Osteoblast (primary cell): ENCODE data around the gene SLC25A24. TPM values are rescaled to one million over a fixed set of nuclear protein-coding genes. Genes with fewer than 3 reads are reported as not detected.

Experiments
- DNase-seq: peaks from one replicate; pipeline ENCODE4 v3.0.0; 2011; ENCODE audit warnings: low spot score, mixed read lengths; ENCODE audit not compliant: insufficient read length; ENCODE audit errors: missing footprints
- H2AFZ ChIP-seq: 2 replicates; pipeline ENCODE4 v1.6.0; 2011; ENCODE audit warnings: mild to moderate bottlenecking, low read length
- H3K27ac ChIP-seq: 2 replicates; pipeline ENCODE4 v1.5.1; 2011; ENCODE audit warnings: mild to moderate bottlenecking, low read depth, low read length, moderate library complexity
- H3K27me3 ChIP-seq: 2 replicates; pipeline ENCODE4 v1.6.0; 2012; ENCODE audit warnings: mild to moderate bottlenecking, control low read depth, inconsistent platforms, low read length, moderate library complexity; ENCODE audit not compliant: insufficient read depth
- H3K36me3 ChIP-seq: 2 replicates; pipeline ENCODE4 v1.5.1; 2011; ENCODE audit warnings: mild to moderate bottlenecking, low read length, control low read depth, moderate library complexity; ENCODE audit not compliant: insufficient read depth
- H3K4me1 ChIP-seq: 2 replicates; pipeline ENCODE4 v1.5.1; 2011; ENCODE audit warnings: mild to moderate bottlenecking, low read length, control low read depth, moderate library complexity; ENCODE audit not compliant: insufficient read depth
- H3K4me2 ChIP-seq: 2 replicates; pipeline ENCODE4 v1.6.0; 2011; ENCODE audit warnings: mild to moderate bottlenecking, low read length; ENCODE audit not compliant: insufficient read depth
- H3K4me3 ChIP-seq: fragments of 200-600 bp; sonication (generic); 3 replicates; pipeline ENCODE4 v1.5.1; 2012; ENCODE audit warnings: mild to moderate bottlenecking, low read length, inconsistent platforms; ENCODE audit not compliant: insufficient read depth
- H3K79me2 ChIP-seq: 2 replicates; pipeline ENCODE4 v1.6.0; 2012; ENCODE audit warnings: mild to moderate bottlenecking, low read length, control low read depth, inconsistent platforms; ENCODE audit not compliant: insufficient read depth
- H3K9me3 ChIP-seq: 2 replicates; pipeline ENCODE4 v1.5.1; 2011; ENCODE audit warnings: low read depth, low read length, control low read depth
- H4K20me1 ChIP-seq: 2 replicates; pipeline ENCODE4 v1.6.0; 2012; ENCODE audit warnings: mild to moderate bottlenecking, low read length, control low read depth; ENCODE audit not compliant: insufficient read depth
- total RNA-seq: library from RNA; depleted of rRNA; stranded (reverse); fragments of >200 nt; gene quantifications from 2 replicates; pipeline ENCODE4 v1.2.3, GENCODE V29; 2012
- TF ChIP-seq, protein P1 (sequence below): IDR thresholded peaks from 2 replicates; pipeline ENCODE4 v1.5.1; 2011; ENCODE audit warnings: mild to moderate bottlenecking, low read depth, low read length, moderate library complexity; ENCODE audit errors: extremely low read depth

SLC25A24 gene
- total RNA-seq, 1 donor: 42.3 TPM

DNA sequence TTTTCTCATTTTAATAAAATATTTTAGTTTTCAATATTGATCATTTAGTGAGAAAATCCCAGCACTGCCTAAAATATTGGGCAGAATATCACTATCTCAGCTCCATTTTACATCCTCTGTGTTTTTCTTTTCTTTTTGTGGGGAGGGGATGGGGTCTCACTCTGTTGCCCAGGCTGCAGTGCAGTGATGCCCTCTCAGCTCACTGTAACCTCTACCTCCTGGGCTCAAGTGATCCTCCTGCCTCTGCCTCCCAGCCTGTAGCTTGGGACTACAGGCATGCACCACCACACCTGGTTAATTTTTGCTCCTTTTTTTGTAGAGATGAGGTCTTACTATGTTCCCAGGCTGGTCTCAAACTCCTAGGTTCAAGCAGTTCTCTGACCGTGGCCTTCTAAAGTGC is 76.1 kb downstream of the SLC25A24 start:
- no peak overlapping the region for H3K4me2 ChIP-seq
- H3K9me3 ChIP-seq: no peaks in the 10 kb centered on the region
- no peak overlapping the region for H2AFZ ChIP-seq
- no peaks in the 10 kb centered on the region for H3K79me2 ChIP-seq
- H3K4me1 ChIP-seq: no peaks in the 10 kb centered on the region
- no peaks in the 10 kb centered on the region for H3K36me3 ChIP-seq
- TF ChIP-seq, protein P1, sequence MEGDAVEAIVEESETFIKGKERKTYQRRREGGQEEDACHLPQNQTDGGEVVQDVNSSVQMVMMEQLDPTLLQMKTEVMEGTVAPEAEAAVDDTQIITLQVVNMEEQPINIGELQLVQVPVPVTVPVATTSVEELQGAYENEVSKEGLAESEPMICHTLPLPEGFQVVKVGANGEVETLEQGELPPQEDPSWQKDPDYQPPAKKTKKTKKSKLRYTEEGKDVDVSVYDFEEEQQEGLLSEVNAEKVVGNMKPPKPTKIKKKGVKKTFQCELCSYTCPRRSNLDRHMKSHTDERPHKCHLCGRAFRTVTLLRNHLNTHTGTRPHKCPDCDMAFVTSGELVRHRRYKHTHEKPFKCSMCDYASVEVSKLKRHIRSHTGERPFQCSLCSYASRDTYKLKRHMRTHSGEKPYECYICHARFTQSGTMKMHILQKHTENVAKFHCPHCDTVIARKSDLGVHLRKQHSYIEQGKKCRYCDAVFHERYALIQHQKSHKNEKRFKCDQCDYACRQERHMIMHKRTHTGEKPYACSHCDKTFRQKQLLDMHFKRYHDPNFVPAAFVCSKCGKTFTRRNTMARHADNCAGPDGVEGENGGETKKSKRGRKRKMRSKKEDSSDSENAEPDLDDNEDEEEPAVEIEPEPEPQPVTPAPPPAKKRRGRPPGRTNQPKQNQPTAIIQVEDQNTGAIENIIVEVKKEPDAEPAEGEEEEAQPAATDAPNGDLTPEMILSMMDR: no peak
- H4K20me1 ChIP-seq: no peaks in the 10 kb centered on the region
- no peak overlapping the region for H3K4me3 ChIP-seq
- H3K27me3 ChIP-seq: peaks cover 14% of the 10 kb centered on the region
- no peak overlapping the region for H3K27ac ChIP-seq
- no peak for DNase-seq

DNA sequence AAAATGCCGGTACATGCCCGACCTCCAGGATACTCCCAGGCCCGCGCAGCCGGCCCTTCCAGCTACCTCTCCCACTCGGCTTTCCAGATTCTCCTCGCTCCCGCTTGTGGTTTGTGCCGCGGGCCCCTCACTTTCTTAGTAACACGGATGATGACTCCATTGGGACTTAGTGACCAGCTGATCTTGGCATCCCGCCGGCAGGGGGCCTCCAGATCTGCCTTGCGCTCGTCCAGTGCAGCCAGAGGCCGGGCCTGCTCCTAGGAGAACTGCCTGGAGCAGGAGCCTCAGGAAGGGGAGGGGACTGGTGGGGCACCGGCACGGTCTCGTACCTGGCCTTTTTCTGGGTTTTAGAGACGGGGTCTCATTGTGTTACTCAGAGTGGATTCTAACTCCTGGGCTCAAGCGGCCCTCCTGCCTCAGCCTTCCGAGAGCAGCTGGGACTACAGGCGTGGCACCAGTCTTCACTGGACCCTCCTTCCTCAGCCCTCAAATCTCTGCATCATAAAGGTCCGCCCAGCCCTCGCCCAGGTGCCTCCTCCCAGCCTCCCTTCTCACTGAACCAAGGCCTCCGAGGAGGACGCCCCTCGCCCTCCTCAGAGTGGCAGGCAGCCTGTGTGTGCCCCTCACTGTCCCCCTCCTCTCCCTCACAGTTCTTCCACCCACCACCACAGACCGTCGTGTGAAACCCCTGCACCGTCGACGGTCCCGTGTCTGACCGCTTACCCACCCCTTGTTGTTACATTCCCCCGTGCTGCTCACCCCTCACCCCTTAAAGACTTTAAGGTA is 78.6 kb downstream of the SLC25A24 start:
- DNase-seq: peak; percentile 88
- peak overlapping the region; percentile 15 for H3K4me3 ChIP-seq
- no peak overlapping the region for H2AFZ ChIP-seq
- H3K4me2 ChIP-seq: peak overlapping the region; percentile 57
- no peaks in the 10 kb centered on the region for H3K4me1 ChIP-seq
- no peaks in the 10 kb centered on the region for H3K9me3 ChIP-seq
- peaks cover 14% of the 10 kb centered on the region for H3K27me3 ChIP-seq
- no peaks in the 10 kb centered on the region for H4K20me1 ChIP-seq
- H3K79me2 ChIP-seq: no peaks in the 10 kb centered on the region
- no peaks in the 10 kb centered on the region for H3K36me3 ChIP-seq
- H3K27ac ChIP-seq: no peak overlapping the region
- TF ChIP-seq, protein P1: no peak

GRCh38 chr1:108120163-108120562 is 80.0 kb downstream of the SLC25A24 start:
- H3K4me1 ChIP-seq: no peaks in the 10 kb centered on the region
- no peaks in the 10 kb centered on the region for H3K79me2 ChIP-seq
- no peak overlapping the region for H3K4me3 ChIP-seq
- H3K9me3 ChIP-seq: no peaks in the 10 kb centered on the region
- no peak overlapping the region for H3K27ac ChIP-seq
- DNase-seq: peak; percentile 10
- no peaks in the 10 kb centered on the region for H3K36me3 ChIP-seq
- H4K20me1 ChIP-seq: no peaks in the 10 kb centered on the region
- H3K27me3 ChIP-seq: peaks cover 14% of the 10 kb centered on the region
- H2AFZ ChIP-seq: no peak overlapping the region
- TF ChIP-seq, protein P1: no peak
- H3K4me2 ChIP-seq: no peak overlapping the region

- Histone ChIP-seq H2AFZ (no peak overlapping the region), H3K27me3 (peaks cover 14% of the 10 kb centered on the region), H3K36me3 (no peaks in the 10 kb centered on the region), H3K4me3 (no peak overlapping the region), H4K20me1 (no peaks in the 10 kb centered on the region), H3K79me2 (no peaks in the 10 kb centered on the region), H3K27ac (no peak overlapping the region), H3K4me1 (no peaks in the 10 kb centered on the region), H3K9me3 (no peaks in the 10 kb centered on the region), H3K4me2 (no peak overlapping the region)
- TF ChIP-seq, protein P1: no peak
- DNase-seq: no peak
These were observed 80.6 kb downstream of the SLC25A24 start for GRCh38 chr1:108119500-108119899.
